HG03342 (cell line): ENCODE measurements around the gene PTTG1IP.

Experiments
- ATAC-seq: cut with Tn5 transposase; IDR thresholded peaks from one replicate; pipeline ENCODE4 v1.9.1; 2021; ENCODE audit warnings: mild to moderate bottlenecking, moderate library complexity; ENCODE audit not compliant: unreplicated experiment

PTTG1IP gene

GRCh38 chr21:44910229-44911067, 37.0 kb upstream of the PTTG1IP start:
- ATAC-seq: no peak

- no peak for ATAC-seq
Observed at GRCh38 chr21:44909719-44910118, 36.2 kb upstream of the PTTG1IP start.

GRCh38 chr21:44908908-44909307, 35.4 kb upstream of the PTTG1IP start:
- no peak for ATAC-seq

- ATAC-seq: no peak
Observed at GRCh38 chr21:44907966-44908895, 34.7 kb upstream of the PTTG1IP start.

GRCh38 chr21:44907225-44907965, 33.9 kb upstream of the PTTG1IP start:
- no peak for ATAC-seq

- ATAC-seq: no peak
Observed at GRCh38 chr21:44905728-44906090, 32.2 kb upstream of the PTTG1IP start.

GRCh38 chr21:44905016-44905727, 31.7 kb upstream of the PTTG1IP start:
- no peak for ATAC-seq

- no peak for ATAC-seq
Observed at GRCh38 chr21:44904141-44904923, 30.8 kb upstream of the PTTG1IP start.

GRCh38 chr21:44903689-44904088, 30.2 kb upstream of the PTTG1IP start:
- ATAC-seq: no peak

- ATAC-seq: no peak
Observed at GRCh38 chr21:44903050-44903685, 29.7 kb upstream of the PTTG1IP start.

GRCh38 chr21:44902268-44903049, 29.0 kb upstream of the PTTG1IP start:
- no peak for ATAC-seq

GRCh38 chr21:44901391-44902074, 28.0 kb upstream of the PTTG1IP start:
- ATAC-seq: no peak

- ATAC-seq: no peak
Observed at GRCh38 chr21:44900559-44901251, 27.2 kb upstream of the PTTG1IP start.

- ATAC-seq: no peak
Observed at GRCh38 chr21:44899768-44900558, 26.5 kb upstream of the PTTG1IP start.

- no peak for ATAC-seq
Observed at GRCh38 chr21:44898851-44899767, 25.6 kb upstream of the PTTG1IP start.
